T47D (cell line): ENCODE measurements around the gene CMIP.
A peak's percentile ranks its signal among the peaks of the same experiment; 100 is the strongest.

Experiments
- DNase-seq, 2 experiments: peaks; one replicate each; pipeline versions ENCODE4 v3.0.0 to v3.0.0-alpha.2; 2011 to 2012; ENCODE audit warnings: low read depth in 1 of 2, low spot score in 1 of 2
- JUND ChIP-seq: IDR thresholded peaks from 2 replicates; pipeline ENCODE4 v1.6.1; 2012; ENCODE audit warnings: low read depth
- in situ Hi-C: cut with HindIII; loops from 2 replicates; pipeline ENCODE4 v1.10.0; 2016; ENCODE audit warnings: low sequenced_read_pairs, low pct_unique_long_range_greater_than_20kb

CMIP gene

GRCh38 chr16:81513204-81514040 is 68.8 kb downstream of the CMIP start:
- no peak for TF ChIP-seq JUND
- DNase-seq, result peak; percentile 68 to 71
- in situ Hi-C loops, result no loop called here

DNA sequence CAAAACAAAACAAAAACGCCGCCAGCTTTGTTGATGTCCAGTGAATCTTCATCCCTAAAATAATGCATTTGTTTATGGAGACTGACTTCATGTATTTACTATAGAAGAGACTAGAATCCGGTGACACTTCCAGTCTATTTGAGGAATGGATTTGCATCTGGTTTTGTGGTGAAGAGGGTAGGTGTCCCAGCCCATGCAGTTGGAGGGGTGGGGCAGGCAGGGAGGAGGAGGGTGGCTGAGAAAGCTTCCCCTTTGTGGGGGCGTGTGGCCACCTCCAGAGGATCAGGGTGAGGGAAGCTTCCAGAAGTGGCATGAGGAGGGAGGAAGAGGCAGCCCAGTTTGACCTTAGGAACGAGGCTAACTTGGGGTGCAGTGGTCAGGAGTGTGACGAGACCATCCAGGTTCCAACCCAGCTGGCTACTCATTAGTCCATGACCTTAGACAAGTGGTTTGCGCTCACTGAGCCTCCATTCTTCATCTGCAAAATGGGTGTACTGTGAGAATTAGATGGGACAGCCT is 69.5 kb downstream of the CMIP start:
- DNase-seq, result no peak
- in situ Hi-C loops, result no loop called here
- TF ChIP-seq JUND, result no peak

GRCh38 chr16:81514568-81515258 is 70.1 kb downstream of the CMIP start:
- DNase-seq, result no peak
- TF ChIP-seq JUND, result no peak
- in situ Hi-C loops, result no loop called here

- no peak for DNase-seq
- in situ Hi-C loops, result no loop called here
- no peak for TF ChIP-seq JUND
These were observed 70.7 kb downstream of the CMIP start for GRCh38 chr16:81515281-81515680.

DNA sequence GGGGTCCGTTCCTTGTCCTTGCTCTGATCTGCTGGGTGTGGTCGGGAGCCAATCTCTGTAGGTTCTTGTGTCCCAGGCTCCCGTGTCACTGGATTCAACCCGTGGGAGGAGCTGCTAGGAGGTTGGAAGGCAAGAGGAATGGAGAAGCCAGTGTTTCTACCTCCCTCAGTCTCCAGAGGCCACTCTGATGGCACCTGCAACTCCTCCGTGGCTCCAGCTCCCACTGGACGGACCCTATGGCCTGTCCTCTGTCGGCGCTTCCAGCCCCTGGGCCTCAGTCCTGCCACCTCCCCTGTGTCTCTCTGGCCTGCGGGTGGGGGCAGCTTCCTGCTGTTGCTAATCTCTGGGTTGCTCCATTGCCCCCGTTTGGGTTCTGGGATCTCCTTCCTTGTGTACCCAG is 71.1 kb downstream of the CMIP start:
- no peak for DNase-seq
- no peak for TF ChIP-seq JUND
- in situ Hi-C loops, result no loop called here

DNA sequence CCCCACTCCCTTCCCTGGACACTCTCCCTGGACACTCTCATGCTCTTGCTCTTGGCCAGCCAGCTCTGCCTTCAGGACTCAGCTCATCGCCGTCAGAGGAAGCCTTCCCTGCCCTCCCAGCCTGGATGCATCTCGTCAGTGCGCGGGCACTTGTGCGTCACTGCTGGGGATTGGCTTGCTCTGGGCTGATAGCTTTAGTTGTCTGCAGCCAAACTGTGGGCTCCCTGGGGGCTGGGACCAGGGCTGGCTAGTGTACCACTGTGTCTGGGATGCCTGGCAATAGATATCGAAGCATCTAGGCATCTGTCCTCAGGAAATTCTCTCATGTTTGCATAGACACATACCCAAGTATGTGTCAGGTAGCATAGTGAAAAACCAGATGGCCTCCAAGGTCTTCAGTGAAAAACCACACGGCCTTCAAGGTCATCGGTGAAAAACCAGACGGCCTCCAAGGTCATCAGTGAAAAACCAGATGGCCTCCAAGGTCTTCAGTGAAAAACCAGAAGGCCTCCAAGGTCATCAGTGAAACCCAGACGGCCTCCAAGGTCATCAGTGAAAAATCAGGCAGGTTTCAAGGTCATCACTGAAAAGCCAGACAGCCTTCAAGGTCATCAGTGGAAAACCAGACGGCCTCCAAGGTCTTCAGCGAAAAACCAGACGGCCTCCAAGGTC is 72.0 kb downstream of the CMIP start:
- TF ChIP-seq JUND, result no peak
- in situ Hi-C loops, result no loop called here
- no peak for DNase-seq

- DNase-seq, result no peak
- in situ Hi-C loops, result no loop called here
- no peak for TF ChIP-seq JUND
These were observed 72.5 kb downstream of the CMIP start for GRCh38 chr16:81517150-81517499.

DNA sequence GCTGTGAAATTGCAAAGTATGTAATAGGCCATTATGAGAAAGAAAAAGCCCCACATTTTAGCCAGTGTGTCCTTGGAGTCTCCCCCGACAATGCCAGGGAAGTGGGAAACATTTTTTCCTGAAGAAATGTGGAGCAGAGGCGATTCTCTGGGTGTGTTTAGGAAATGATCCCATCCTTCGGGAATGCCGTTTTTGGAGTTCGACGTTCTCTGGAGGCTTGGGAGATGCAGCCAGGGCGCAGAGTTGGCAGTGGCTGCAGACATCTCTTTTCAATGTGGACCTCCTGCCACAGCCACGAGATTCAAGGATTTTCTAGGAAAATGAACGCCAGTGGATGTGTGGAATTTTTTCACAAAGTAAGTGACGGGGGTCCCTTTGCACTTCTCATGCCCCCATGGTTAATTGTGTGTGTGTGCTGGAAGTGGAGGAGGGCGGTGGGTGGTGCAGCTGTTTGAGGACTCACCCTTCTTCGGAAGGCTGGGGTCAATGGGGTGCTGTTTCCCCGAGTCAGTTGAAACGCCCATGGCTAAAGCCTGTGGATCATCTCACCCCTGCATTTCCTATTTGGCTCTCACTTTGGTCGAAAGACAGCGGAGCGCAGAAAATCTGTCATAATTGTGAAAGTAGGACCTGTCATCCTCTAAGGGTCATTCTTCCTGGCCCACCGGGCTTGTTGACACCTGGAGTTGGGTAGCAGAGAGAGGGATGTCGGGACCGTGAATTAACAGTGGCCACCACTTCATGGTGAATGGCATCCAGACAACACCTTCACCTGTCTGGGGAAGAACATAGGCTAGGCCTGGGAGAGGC is 73.2 kb downstream of the CMIP start:
- no peak for TF ChIP-seq JUND
- no peak for DNase-seq
- in situ Hi-C loops, result no loop called here

DNA sequence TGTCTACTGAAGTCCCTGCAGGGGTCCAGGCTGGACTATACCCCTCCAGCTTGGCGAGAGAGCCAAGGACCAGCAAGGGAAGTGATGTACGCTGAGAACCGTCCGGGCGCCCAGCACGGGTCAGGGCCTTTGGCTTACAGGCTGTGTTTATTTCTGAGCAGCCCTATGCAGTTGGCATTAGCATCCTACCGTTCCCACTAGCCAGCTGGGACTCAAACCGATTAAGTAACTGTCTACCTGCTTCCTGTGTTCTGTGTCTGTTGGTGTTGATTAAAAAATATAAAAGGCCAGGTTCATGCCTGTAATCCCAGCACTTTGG is 73.8 kb downstream of the CMIP start:
- no peak for TF ChIP-seq JUND
- DNase-seq, result no peak
- in situ Hi-C loops, result no loop called here

GRCh38 chr16:81519301-81520150 is 74.9 kb downstream of the CMIP start:
- TF ChIP-seq JUND, result no peak
- DNase-seq, result no peak
- in situ Hi-C loops, result no loop called here

DNA sequence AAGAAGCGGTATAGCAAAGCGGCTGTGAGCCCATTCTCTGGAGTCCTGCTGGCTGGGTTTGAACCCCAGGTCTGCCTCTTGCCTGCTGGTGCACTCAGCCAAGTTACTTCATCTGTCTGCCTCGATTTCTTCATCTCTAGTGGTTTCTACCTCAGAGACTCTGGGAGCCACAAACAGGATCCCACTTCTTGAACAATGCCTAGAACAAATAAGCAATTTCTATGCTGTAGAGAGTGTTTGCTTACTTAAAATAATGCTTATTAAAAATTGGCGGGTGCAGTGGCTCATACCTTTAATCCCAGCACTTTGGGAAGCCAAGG is 75.5 kb downstream of the CMIP start:
- in situ Hi-C loops, result no loop called here
- no peak for DNase-seq
- no peak for TF ChIP-seq JUND
